Subcutaneous abdominal adipose tissue (tissue), 5 donors: Measurements from ENCODE around the gene ACER1.
"Not testable (repeated sequence)": the region's sequence is repeated elsewhere in the genome, so short reads cannot be mapped to it uniquely, and the experiment has no call there.

Experiments used
- H3K27ac ChIP-seq: one replicate; pipeline ENCODE4 v1.7.0; 2013; ENCODE audit warnings: low read depth, mild to moderate bottlenecking, inconsistent platforms, low read length, moderate library complexity
- H3K27me3 ChIP-seq, 5 donors: one replicate each; pipeline ENCODE4 v1.7.0; 2013; ENCODE audit warnings: low read length in 5 of 5, inconsistent platforms in 1 of 5; ENCODE audit not compliant: control insufficient read depth in 5 of 5, insufficient read depth in 4 of 5
- H3K36me3 ChIP-seq, 5 donors: one replicate each; pipeline ENCODE4 v1.7.0; 2013; ENCODE audit warnings: low read length in 5 of 5; ENCODE audit not compliant: control insufficient read depth in 5 of 5, insufficient read depth in 5 of 5
- H3K4me1 ChIP-seq, 5 donors: one replicate each; pipeline ENCODE4 v1.7.0; 2013; ENCODE audit warnings: low read length in 5 of 5, mild to moderate bottlenecking in 3 of 5, moderate library complexity in 1 of 5; ENCODE audit not compliant: control insufficient read depth in 5 of 5, insufficient read depth in 5 of 5
- H3K4me3 ChIP-seq, 5 donors: one replicate each; pipeline ENCODE4 v1.7.0; 2013; ENCODE audit warnings: low read length in 5 of 5, low read depth in 1 of 5
- H3K9ac ChIP-seq, 5 donors: one replicate each; pipeline ENCODE4 v1.7.0; 2013; ENCODE audit warnings: low read length in 5 of 5, mild to moderate bottlenecking in 4 of 5, moderate library complexity in 3 of 5
- H3K9me3 ChIP-seq, 5 donors: one replicate each; pipeline ENCODE4 v1.7.0; 2013; ENCODE audit warnings: low read length in 5 of 5; ENCODE audit not compliant: control insufficient read depth in 5 of 5
- donor health status: healthy.
- donor health status: healthy.
- donor health status: healthy.
- donor health status: healthy.
- donor health status: healthy.

The ACER1 gene

GRCh38 chr19:6374161-6374709 lies 40.8 kb upstream of the ACER1 start:
- peak overlapping the region in 1 of 5 donors; percentile 47 for H3K4me3 ChIP-seq
- H3K9me3 ChIP-seq, result no peaks in the 10 kb centered on the region
- H3K4me1 ChIP-seq, result peaks cover 0 to 28% (median 19%) of the 10 kb centered on the region in 5 donors
- H3K27ac ChIP-seq, result no peak overlapping the region
- H3K9ac ChIP-seq, result no peak overlapping the region
- peaks cover 0 to 19% (median 11%) of the 10 kb centered on the region in 5 donors for H3K36me3 ChIP-seq
- H3K27me3 ChIP-seq, result no peaks in the 10 kb centered on the region

GRCh38 chr19:6373813-6374108 lies 40.3 kb upstream of the ACER1 start:
- Histone ChIP-seq H3K27me3 (no peaks in the 10 kb centered on the region), H3K9me3 (no peaks in the 10 kb centered on the region), H3K27ac (no peak overlapping the region), H3K36me3 (peaks cover 0 to 19% (median 11%) of the 10 kb centered on the region in 5 donors), H3K9ac (no peak overlapping the region), H3K4me1 (peaks cover 0 to 28% (median 19%) of the 10 kb centered on the region in 5 donors), H3K4me3 (peak overlapping the region; percentile 25 to 96 (median 57))

- H3K27ac ChIP-seq, result peak overlapping the region; percentile 90
- H3K27me3 ChIP-seq, result no peaks in the 10 kb centered on the region
- peak overlapping the region in 4 of 5 donors; percentile 62 to 78 (median 74) for H3K9ac ChIP-seq
- peaks cover 0 to 26% (median 19%) of the 10 kb centered on the region in 5 donors for H3K4me1 ChIP-seq
- peaks cover 0 to 19% (median 15%) of the 10 kb centered on the region in 5 donors for H3K36me3 ChIP-seq
- peak overlapping the region; percentile 59 to 96 (median 81) for H3K4me3 ChIP-seq
- no peaks in the 10 kb centered on the region for H3K9me3 ChIP-seq
These were observed 39.8 kb upstream of the ACER1 start for GRCh38 chr19:6373096-6373812.

- H3K27ac ChIP-seq, result peak within 1 kb of the TSS; percentile 90
These were observed 39.2 kb upstream of the ACER1 start, which contains the start of gene ALKBH7 for GRCh38 chr19:6372594-6373095. Gene ALKBH7, plus strand, starts transcription at chr19:6372794. Its CDS starts 27 bp downstream, at chr19:6372821.

GRCh38 chr19:6364353-6364752 lies 30.9 kb upstream of the ACER1 start:
- no peak overlapping the region for H3K27ac ChIP-seq
- H3K4me1 ChIP-seq, result peaks cover 2 to 13% (median 11%) of the 10 kb centered on the region in 5 donors
- no peaks in the 10 kb centered on the region for H3K27me3 ChIP-seq
- no peak overlapping the region for H3K4me3 ChIP-seq
- no peaks in the 10 kb centered on the region for H3K9me3 ChIP-seq
- H3K9ac ChIP-seq, result no peak overlapping the region
- H3K36me3 ChIP-seq, result peaks cover 0 to 54% (median 38%) of the 10 kb centered on the region in 5 donors

More at GRCh38 chr19:6372594-6373095, 39.2 kb upstream of the ACER1 start, which contains the start of gene ALKBH7:
- Histone ChIP-seq H3K4me3 (peak within 1 kb of the TSS; percentile 80 to 96 (median 83)), H3K27me3 (no peaks in the 10 kb centered on the region), H3K9me3 (no peaks in the 10 kb centered on the region), H3K9ac (peak within 1 kb of the TSS in 4 of 5 donors; percentile 70 to 78 (median 74)), H3K4me1 (peaks cover 0 to 20% (median 15%) of the 10 kb centered on the region in 5 donors), H3K36me3 (peaks cover 0 to 25% (median 20%) of the 10 kb centered on the region in 5 donors)

- Histone ChIP-seq H3K27me3 (no peaks in the 10 kb centered on the region), H3K4me3 (peak overlapping the region; percentile 76 to 86 (median 83)), H3K27ac (peak overlapping the region; percentile 67), H3K9ac (peak overlapping the region; percentile 63 to 91 (median 88)), H3K4me1 (peaks cover 2 to 13% (median 11%) of the 10 kb centered on the region in 5 donors), H3K9me3 (no peaks in the 10 kb centered on the region), H3K36me3 (peaks cover 0 to 34% (median 21%) of the 10 kb centered on the region in 5 donors)
These were observed 29.0 kb upstream of the ACER1 start for GRCh38 chr19:6362351-6362801.

- H3K4me3 ChIP-seq, result peak overlapping the region; percentile 76 to 86 (median 83)
These were observed 28.6 kb upstream of the ACER1 start for GRCh38 chr19:6362027-6362350.

GRCh38 chr19:6360857-6361216 lies 27.4 kb upstream of the ACER1 start:
- H3K27me3 ChIP-seq, H3K27ac ChIP-seq, H3K9ac ChIP-seq, H3K9me3 ChIP-seq: not testable (repeated sequence)
- peak overlapping the region; percentile 44 to 86 (median 79) for H3K4me3 ChIP-seq
- H3K4me1 ChIP-seq, result peaks cover 2 to 13% (median 11%) of the 10 kb centered on the region in 5 donors
- H3K36me3 ChIP-seq, result peaks cover 0 to 20% (median 11%) of the 10 kb centered on the region in 5 donors

More at GRCh38 chr19:6362027-6362350, 28.6 kb upstream of the ACER1 start:
- peak overlapping the region; percentile 48 to 91 (median 88) for H3K9ac ChIP-seq
- no peaks in the 10 kb centered on the region for H3K9me3 ChIP-seq
- H3K27ac ChIP-seq, result peak overlapping the region; percentile 67
- peaks cover 2 to 13% (median 11%) of the 10 kb centered on the region in 5 donors for H3K4me1 ChIP-seq
- peaks cover 0 to 31% (median 19%) of the 10 kb centered on the region in 5 donors for H3K36me3 ChIP-seq
- H3K27me3 ChIP-seq, result no peaks in the 10 kb centered on the region

GRCh38 chr19:6360445-6360844 lies 27.0 kb upstream of the ACER1 start:
- not testable (repeated sequence) for H3K9me3 ChIP-seq, H3K9ac ChIP-seq, H3K27ac ChIP-seq, H3K4me3 ChIP-seq, H3K27me3 ChIP-seq
- Histone ChIP-seq H3K36me3 (peaks cover 0 to 17% (median 8%) of the 10 kb centered on the region in 5 donors), H3K4me1 (peaks cover 2 to 13% (median 11%) of the 10 kb centered on the region in 5 donors)
